Measurements from ENCODE around the gene MARVELD3. TPM values are rescaled to one million over a fixed set of nuclear protein-coding genes. Genes with fewer than 3 reads are reported as not detected.
A peak's percentile ranks its signal among the peaks of the same experiment; 100 is the strongest.
"Not testable (repeated sequence)": the region's sequence is repeated elsewhere in the genome, so short reads cannot be mapped to it uniquely, and the experiment has no call there.

The MARVELD3 gene
- total RNA-seq, 1 donor from 2014 or later = not detected

- no peak for DNase-seq (ENCODE audit: low spot score in 2 of 2)
- Histone ChIP-seq H3K36me3 (no peaks in the 10 kb centered on the region), H3K4me3 (no peak overlapping the region), H3K9me3 (no peaks in the 10 kb centered on the region), H3K27me3 (no peaks in the 10 kb centered on the region), H3K27ac (no peak overlapping the region), H3K4me1 (no peaks in the 10 kb centered on the region)
- intact Hi-C loops (cut with DNase I) = no loop called here
- no peak for TF ChIP-seq CTCF (IDR thresholded peaks at IDR 0.05)
Measured at GRCh38 chr16:71600822-71601221, 25.2 kb upstream of the MARVELD3 start.

- intact Hi-C loops (cut with DNase I) = no loop called here
Measured at GRCh38 chr16:71609066-71609465, 16.9 kb upstream of the MARVELD3 start.

GRCh38 chr16:71610447-71610846 is 15.5 kb upstream of the MARVELD3 start:
- no peak overlapping the region for H3K4me3 ChIP-seq
- intact Hi-C loops (cut with DNase I) = loop anchor here (5.0 kb wide), 1 partner anchor 198 kb away; no protein-coding TSS in a partner anchor
- TF ChIP-seq CTCF (IDR thresholded peaks at IDR 0.05) = no peak
- H3K36me3 ChIP-seq = no peaks in the 10 kb centered on the region
- H3K27ac ChIP-seq = no peak overlapping the region
- no peaks in the 10 kb centered on the region for H3K9me3 ChIP-seq
- no peaks in the 10 kb centered on the region for H3K27me3 ChIP-seq
- no peaks in the 10 kb centered on the region for H3K4me1 ChIP-seq
- DNase-seq (ENCODE audit: low spot score in 2 of 2) = no peak

More at GRCh38 chr16:71609066-71609465, 16.9 kb upstream of the MARVELD3 start:
- no peak for DNase-seq (ENCODE audit: low spot score in 2 of 2)
- Histone ChIP-seq H3K4me3 (no peak overlapping the region), H3K27me3 (no peaks in the 10 kb centered on the region), H3K9me3 (no peaks in the 10 kb centered on the region), H3K36me3 (no peaks in the 10 kb centered on the region), H3K4me1 (no peaks in the 10 kb centered on the region), H3K27ac (no peak overlapping the region)
- TF ChIP-seq CTCF (IDR thresholded peaks at IDR 0.05) = no peak

GRCh38 chr16:71610936-71611871 is 14.8 kb upstream of the MARVELD3 start:
- peak; percentile 24 to 64 (median 61) for TF ChIP-seq CTCF (IDR thresholded peaks at IDR 0.05)
- Histone ChIP-seq H3K4me3 (no peak overlapping the region), H3K9me3 (no peaks in the 10 kb centered on the region), H3K27me3 (no peaks in the 10 kb centered on the region), H3K4me1 (no peaks in the 10 kb centered on the region), H3K27ac (no peak overlapping the region), H3K36me3 (no peaks in the 10 kb centered on the region)
- DNase-seq (ENCODE audit: low spot score in 2 of 2) = no peak
- intact Hi-C loops (cut with DNase I) = loop anchor here (5.0 kb wide), 1 partner anchor 199 kb away; no protein-coding TSS in a partner anchor

- intact Hi-C loops (cut with DNase I) = loop anchor here (5.0 kb wide), 1 partner anchor 203 kb away; no protein-coding TSS in a partner anchor
- not testable (repeated sequence) for H3K27me3 ChIP-seq; H3K9me3 ChIP-seq; H3K4me3 ChIP-seq; H3K36me3 ChIP-seq; H3K27ac ChIP-seq; H3K4me1 ChIP-seq; DNase-seq (ENCODE audit: low spot score in 2 of 2)
Measured at GRCh38 chr16:71614956-71615355, 11.0 kb upstream of the MARVELD3 start.

GRCh38 chr16:71618429-71618828 is 7.6 kb upstream of the MARVELD3 start:
- Histone ChIP-seq H3K4me1 (no peaks in the 10 kb centered on the region), H3K4me3 (no peak overlapping the region), H3K27me3 (no peaks in the 10 kb centered on the region), H3K36me3 (no peaks in the 10 kb centered on the region), H3K27ac (no peak overlapping the region), H3K9me3 (no peaks in the 10 kb centered on the region)
- no peak for TF ChIP-seq CTCF (IDR thresholded peaks at IDR 0.05)
- DNase-seq (ENCODE audit: low spot score in 2 of 2) = no peak
- intact Hi-C loops (cut with DNase I) = no loop called here
